GM23248 (cell line): Measurements from ENCODE around the gene NACC2. TPM values are rescaled to one million over a fixed set of nuclear protein-coding genes. Genes with fewer than 3 reads are reported as not detected.

Experiments
- DNase-seq: peaks from one replicate; pipeline ENCODE4 v3.0.0-alpha.2; 2015
- H2AFZ ChIP-seq: fragments of 200-600 bp; sonication (generic); 2 replicates; pipeline ENCODE4 v1.6.1; 2016; ENCODE audit warnings: antibody characterized with exemption
- H3F3A ChIP-seq: fragments of 200-600 bp; sonication (generic); 2 replicates; pipeline ENCODE4 v1.6.1; 2016; ENCODE audit warnings: mild to moderate bottlenecking, antibody characterized with exemption, mixed run types; ENCODE audit not compliant: insufficient read depth
- H3K27ac ChIP-seq: fragments of 200-600 bp; sonication (generic); 2 replicates; pipeline ENCODE4 v1.5.1; 2016; ENCODE audit warnings: mild to moderate bottlenecking
- H3K27me3 ChIP-seq: fragments of 200-600 bp; sonication (generic); replicated peaks from 2 replicates; pipeline ENCODE4 v1.6.1; 2016; ENCODE audit warnings: mild to moderate bottlenecking; ENCODE audit not compliant: insufficient read depth
- H3K36me3 ChIP-seq: fragments of 200-600 bp; sonication (generic); 2 replicates; pipeline ENCODE4 v1.6.1; 2016; ENCODE audit warnings: low read depth, mild to moderate bottlenecking
- H3K4me1 ChIP-seq: fragments of 200-600 bp; sonication (generic); 2 replicates; pipeline ENCODE4 v1.6.1; 2016; ENCODE audit warnings: mild to moderate bottlenecking; ENCODE audit not compliant: insufficient read depth
- H3K4me2 ChIP-seq: fragments of 200-600 bp; sonication (generic); one replicate; pipeline ENCODE4 v1.6.1; 2016; ENCODE audit warnings: mild to moderate bottlenecking; ENCODE audit not compliant: unreplicated experiment
- H3K4me3 ChIP-seq: fragments of 200-600 bp; sonication (generic); 2 replicates; pipeline ENCODE4 v1.5.1; 2016; ENCODE audit warnings: mild to moderate bottlenecking
- H3K79me2 ChIP-seq: fragments of 200-600 bp; sonication (generic); 2 replicates; pipeline ENCODE4 v1.6.1; 2016; ENCODE audit warnings: mild to moderate bottlenecking; ENCODE audit not compliant: insufficient read depth
- H3K9ac ChIP-seq: fragments of 200-600 bp; sonication (generic); 2 replicates; pipeline ENCODE4 v1.6.1; 2016; ENCODE audit warnings: mild to moderate bottlenecking
- H3K9me2 ChIP-seq: fragments of 200-600 bp; sonication (generic); 2 replicates; pipeline ENCODE4 v1.6.1; 2016; ENCODE audit warnings: mixed run types, mild to moderate bottlenecking, moderate library complexity; ENCODE audit not compliant: insufficient read depth
- H3K9me3 ChIP-seq: fragments of 200-600 bp; sonication (generic); one replicate; pipeline ENCODE4 v1.6.1; 2017; ENCODE audit warnings: low read depth
- H4K20me1 ChIP-seq: fragments of 200-600 bp; sonication (generic); 2 replicates; pipeline ENCODE4 v1.6.0; 2016; ENCODE audit not compliant: insufficient read depth
- EZH2 ChIP-seq: fragments of 200-600 bp; sonication (generic); IDR thresholded peaks from 2 replicates; pipeline ENCODE4 v1.6.1; 2018; ENCODE audit warnings: antibody characterized with exemption, mild to moderate bottlenecking; ENCODE audit not compliant: insufficient read depth, poor library complexity, severe bottlenecking
- EZH2phosphoT487 ChIP-seq: fragments of 200-600 bp; sonication (generic); IDR thresholded peaks from 2 replicates; pipeline ENCODE4 v1.6.1; 2018; ENCODE audit warnings: antibody characterized with exemption, moderate library complexity, mild to moderate bottlenecking, low read depth; ENCODE audit not compliant: insufficient read depth
- WGBS, 2 experiments: methylation state at CpG; one replicate each; pipeline ENCODE4 v1.1.6; 2015 to 2017; ENCODE audit warnings: low lambda C conversion rate in 2 of 2, low coverage in 1 of 2; ENCODE audit errors: missing lambda C conversion rate in 2 of 2; 5-methylcytosine and 5-hydroxymethylcytosine counted together
- in situ Hi-C: fragments of 300-500 bp; cut with MboI; formaldehyde crosslinking; loops from 2 replicates; pipeline ENCODE4 v1.15.0; 2020
- polyA plus RNA-seq: library from polyadenylated mRNA; unstranded; fragments of >200 nt; fragmentation: Nextera tagmentation; extraction: Ambion mirVana; gene quantifications from 2 replicates; pipeline ENCODE4 v1.2.1, GENCODE V29; 2016
- total RNA-seq: library from RNA; depleted of rRNA; stranded (reverse); fragments of >200 nt; shearing (Covaris generic); gene quantifications from 2 replicates; pipeline ENCODE4 v1.2.3, GENCODE V29; 2014

The NACC2 gene
- total and polyA plus RNA-seq, 2 experiments from 2014 or later = 5.3 to 30.7 TPM

GRCh38 chr9:135986605-135987004, 108.5 kb downstream of the NACC2 start:
- Histone ChIP-seq H3K79me2 (no peaks in the 10 kb centered on the region), H3K36me3 (no peaks in the 10 kb centered on the region), H3K27ac (no peak overlapping the region), H2AFZ (no peak overlapping the region), H3K9me2 (no peaks in the 10 kb centered on the region), H3K4me1 (no peaks in the 10 kb centered on the region), H3K9ac (no peak overlapping the region), H3K4me3 (no peak overlapping the region), H4K20me1 (no peaks in the 10 kb centered on the region), H3K9me3 (no peaks in the 10 kb centered on the region), H3K27me3 (peaks cover 27% of the 10 kb centered on the region), H3F3A (0 out of 2 replicates have a peak, but pooled peaks cover 4% of the 10 kb centered on the region), H3K4me2 (no peak overlapping the region)
- TF ChIP-seq EZH2phosphoT487 (no peak), EZH2 (no peak)
- in situ Hi-C loops = no loop called here
- 51 to 58% methylated on average over 12 to 14 of the region's 15 CpGs for WGBS, 2 experiments
- DNase-seq = no peak

GRCh38 chr9:135985889-135986288, 109.2 kb downstream of the NACC2 start:
- Histone ChIP-seq H4K20me1 (no peaks in the 10 kb centered on the region), H3K27ac (no peak overlapping the region), H3K79me2 (no peaks in the 10 kb centered on the region), H3K36me3 (no peaks in the 10 kb centered on the region), H3F3A (0 out of 2 replicates have a peak, but pooled peaks cover 4% of the 10 kb centered on the region), H3K4me2 (no peak overlapping the region), H3K9me3 (no peaks in the 10 kb centered on the region), H3K4me1 (no peaks in the 10 kb centered on the region), H2AFZ (no peak overlapping the region), H3K4me3 (no peak overlapping the region), H3K9ac (no peak overlapping the region), H3K9me2 (no peaks in the 10 kb centered on the region), H3K27me3 (peaks cover 27% of the 10 kb centered on the region)
- in situ Hi-C loops = no loop called here
- no peak for DNase-seq
- TF ChIP-seq EZH2phosphoT487 (no peak), EZH2 (no peak)
- WGBS, 2 experiments = 67 to 68% methylated on average over 21 of the region's 21 CpGs

DNA sequence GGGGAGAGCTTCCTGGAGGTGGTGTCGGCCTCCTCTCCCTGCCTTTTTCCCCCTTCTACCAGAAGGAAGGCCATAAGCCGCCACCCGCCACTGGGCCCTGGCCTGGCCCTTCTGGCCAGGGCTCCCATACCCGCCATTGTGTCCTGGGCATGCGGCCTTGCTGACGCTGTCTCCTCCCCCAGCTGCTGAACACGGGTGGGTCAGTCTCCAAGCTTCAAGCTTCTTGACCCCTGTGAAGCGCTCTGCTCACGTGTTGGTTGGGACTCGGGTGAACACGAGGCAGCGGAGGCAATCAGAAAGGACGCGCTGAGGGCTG, 109.7 kb downstream of the NACC2 start:
- Histone ChIP-seq H3K9me2 (no peaks in the 10 kb centered on the region), H3K27ac (no peak overlapping the region), H4K20me1 (no peaks in the 10 kb centered on the region), H3K79me2 (no peaks in the 10 kb centered on the region), H3F3A (0 out of 2 replicates have a peak, but pooled peaks cover 4% of the 10 kb centered on the region), H2AFZ (no peak overlapping the region), H3K4me2 (no peak overlapping the region), H3K4me3 (no peak overlapping the region), H3K9ac (no peak overlapping the region), H3K36me3 (no peaks in the 10 kb centered on the region), H3K4me1 (no peaks in the 10 kb centered on the region), H3K27me3 (peaks cover 27% of the 10 kb centered on the region), H3K9me3 (no peaks in the 10 kb centered on the region)
- no peak for DNase-seq
- in situ Hi-C loops = no loop called here
- WGBS, 2 experiments = 88 to 90% methylated on average over 10 to 14 of the region's 14 CpGs
- TF ChIP-seq EZH2 (no peak), EZH2phosphoT487 (no peak)

DNA sequence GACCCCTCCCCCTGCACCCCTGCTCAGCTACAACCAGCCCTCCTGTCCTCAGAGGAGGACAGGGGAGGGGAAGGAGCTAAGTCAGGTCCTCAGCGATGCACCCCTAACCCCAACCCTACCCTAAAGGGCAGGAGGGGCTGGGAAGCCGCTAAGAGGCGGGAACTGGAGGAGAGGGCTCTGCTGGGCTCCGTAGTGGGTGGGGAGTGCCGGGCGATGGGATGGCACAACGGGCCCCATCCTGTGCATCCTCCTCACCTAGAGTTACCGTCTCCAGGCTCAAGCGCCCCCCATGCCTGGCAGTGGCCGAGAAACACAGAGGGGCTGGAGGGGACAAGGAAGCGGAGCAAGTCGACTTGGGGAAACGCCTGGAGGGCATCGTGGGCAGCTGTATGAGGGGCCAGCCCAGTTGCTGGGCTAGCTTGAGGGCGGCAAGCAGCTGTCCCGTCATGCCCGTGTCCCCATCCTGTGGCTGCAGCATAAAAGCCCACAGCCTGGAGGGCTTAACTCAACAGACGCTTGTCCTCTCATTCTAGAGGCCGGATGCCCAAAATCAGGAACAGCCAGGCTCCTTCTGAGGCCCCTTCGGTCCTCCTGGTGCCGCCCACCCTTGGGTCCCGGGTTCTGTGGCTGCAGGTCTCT, 110.9 kb downstream of the NACC2 start:
- TF ChIP-seq EZH2 (no peak), EZH2phosphoT487 (no peak)
- Histone ChIP-seq H3K36me3 (no peaks in the 10 kb centered on the region), H3K27me3 (peaks cover 27% of the 10 kb centered on the region), H3K4me1 (no peaks in the 10 kb centered on the region), H3K9me3 (no peaks in the 10 kb centered on the region), H2AFZ (no peak overlapping the region), H3K27ac (no peak overlapping the region), H3K4me2 (no peak overlapping the region), H3F3A (0 out of 2 replicates have a peak, but pooled peaks cover 4% of the 10 kb centered on the region), H3K79me2 (no peaks in the 10 kb centered on the region), H4K20me1 (no peaks in the 10 kb centered on the region), H3K9ac (no peak overlapping the region), H3K4me3 (no peak overlapping the region), H3K9me2 (no peaks in the 10 kb centered on the region)
- in situ Hi-C loops = no loop called here
- 39 to 45% methylated on average over 22 of the region's 22 CpGs for WGBS, 2 experiments
- no peak for DNase-seq
